Karpas-422 (cell line): Measurements from ENCODE around the gene ZNF500. TPM values are rescaled to one million over a fixed set of nuclear protein-coding genes. Genes with fewer than 3 reads are reported as not detected.

ENCODE experiments used
- DNase-seq: peaks from one replicate; pipeline ENCODE4 v3.0.0-alpha.2; 2015
- H2AFZ ChIP-seq: fragments of 200-600 bp; sonication (generic); 2 replicates; pipeline ENCODE4 v1.6.1; 2014; ENCODE audit warnings: antibody characterized with exemption, low read length, mixed read lengths
- H3K27ac ChIP-seq: fragments of 200-600 bp; sonication (generic); 2 replicates; pipeline ENCODE4 v1.5.1; 2014; ENCODE audit warnings: mild to moderate bottlenecking, low read length, moderate library complexity
- H3K27me3 ChIP-seq: fragments of 200-600 bp; sonication (generic); 2 replicates; pipeline ENCODE4 v1.6.1; 2014; ENCODE audit warnings: low read length, mixed read lengths
- H3K36me3 ChIP-seq: fragments of 200-600 bp; sonication (generic); 2 replicates; pipeline ENCODE4 v1.6.1; 2014; ENCODE audit warnings: low read length, mixed read lengths; ENCODE audit not compliant: insufficient read depth
- H3K4me1 ChIP-seq: fragments of 200-600 bp; sonication (generic); 2 replicates; pipeline ENCODE4 v1.6.1; 2014; ENCODE audit warnings: mild to moderate bottlenecking, low read length, mixed read lengths
- H3K4me2 ChIP-seq: fragments of 200-600 bp; sonication (generic); 2 replicates; pipeline ENCODE4 v1.6.1; 2014; ENCODE audit warnings: low read length, low read depth, mild to moderate bottlenecking; ENCODE audit not compliant: poor library complexity, severe bottlenecking
- H3K4me3 ChIP-seq: fragments of 200-600 bp; sonication (generic); 2 replicates; pipeline ENCODE4 v1.5.1; 2014; ENCODE audit warnings: mild to moderate bottlenecking, antibody characterized with exemption, low read length, mixed read lengths
- H3K79me2 ChIP-seq: fragments of 200-600 bp; sonication (generic); 2 replicates; pipeline ENCODE4 v1.6.1; 2014; ENCODE audit warnings: mild to moderate bottlenecking, low read length, mixed read lengths
- H3K9ac ChIP-seq: fragments of 200-600 bp; sonication (generic); 2 replicates; pipeline ENCODE4 v1.6.0; 2014; ENCODE audit warnings: low read length
- H3K9me2 ChIP-seq: fragments of 200-600 bp; sonication (generic), shearing (Covaris generic); replicated peaks from 2 replicates; pipeline ENCODE4 v1.6.0; 2014; ENCODE audit warnings: mild to moderate bottlenecking, low read length, moderate library complexity; ENCODE audit not compliant: insufficient read depth
- H3K9me3 ChIP-seq: fragments of 300-700, 200-600 bp; sonication (generic); 2 replicates; pipeline ENCODE4 v1.6.1; 2014; ENCODE audit warnings: low read length, mixed read lengths
- H4K20me1 ChIP-seq: fragments of 200-600 bp; sonication (generic); 2 replicates; pipeline ENCODE4 v1.6.1; 2014; ENCODE audit warnings: mild to moderate bottlenecking, antibody characterized with exemption, low read length, low read depth; ENCODE audit not compliant: insufficient read depth
- total RNA-seq: library from RNA; depleted of rRNA; stranded (reverse); fragments of >200 nt; shearing (Covaris generic); gene quantifications from 2 replicates; pipeline ENCODE4 v1.2.3, GENCODE V29; 2014; ENCODE audit warnings: low replicate concordance

Gene ZNF500
- total RNA-seq, 1 experiment from 2014 or later = 4.9 TPM

- Histone ChIP-seq H3K27ac (no peak overlapping the region), H3K4me2 (no peak overlapping the region), H3K27me3 (no peaks in the 10 kb centered on the region), H2AFZ (no peak overlapping the region), H3K9me3 (no peaks in the 10 kb centered on the region), H4K20me1 (no peaks in the 10 kb centered on the region), H3K79me2 (no peaks in the 10 kb centered on the region), H3K4me3 (no peak overlapping the region), H3K36me3 (no peaks in the 10 kb centered on the region), H3K4me1 (no peaks in the 10 kb centered on the region), H3K9me2 (no peaks in the 10 kb centered on the region), H3K9ac (no peak overlapping the region)
- DNase-seq = no peak
Observed at GRCh38 chr16:4783951-4784336, 17.0 kb upstream of the ZNF500 start.

GRCh38 chr16:4783251-4783950, 16.4 kb upstream of the ZNF500 start:
- no peak overlapping the region for H2AFZ ChIP-seq
- H4K20me1 ChIP-seq = no peaks in the 10 kb centered on the region
- H3K9me3 ChIP-seq = no peaks in the 10 kb centered on the region
- no peak for DNase-seq
- no peaks in the 10 kb centered on the region for H3K79me2 ChIP-seq
- H3K9ac ChIP-seq = no peak overlapping the region
- no peaks in the 10 kb centered on the region for H3K9me2 ChIP-seq
- H3K4me1 ChIP-seq = no peaks in the 10 kb centered on the region
- H3K27me3 ChIP-seq = no peaks in the 10 kb centered on the region
- no peaks in the 10 kb centered on the region for H3K36me3 ChIP-seq
- no peak overlapping the region for H3K4me2 ChIP-seq
- H3K27ac ChIP-seq = no peak overlapping the region
- H3K4me3 ChIP-seq = no peak overlapping the region

GRCh38 chr16:4780235-4780634, 13.3 kb upstream of the ZNF500 start:
- no peaks in the 10 kb centered on the region for H4K20me1 ChIP-seq
- no peak overlapping the region for H3K4me3 ChIP-seq
- H3K4me1 ChIP-seq = no peaks in the 10 kb centered on the region
- no peaks in the 10 kb centered on the region for H3K36me3 ChIP-seq
- no peak for DNase-seq
- no peak overlapping the region for H3K4me2 ChIP-seq
- H3K9me3 ChIP-seq = no peaks in the 10 kb centered on the region
- no peak overlapping the region for H3K27ac ChIP-seq
- H3K27me3 ChIP-seq = no peaks in the 10 kb centered on the region
- H3K9ac ChIP-seq = no peak overlapping the region
- H3K9me2 ChIP-seq = no peaks in the 10 kb centered on the region
- no peaks in the 10 kb centered on the region for H3K79me2 ChIP-seq
- H2AFZ ChIP-seq = no peak overlapping the region

GRCh38 chr16:4778050-4778392, 11.1 kb upstream of the ZNF500 start:
- no peak for DNase-seq

GRCh38 chr16:4777339-4778049, 10.5 kb upstream of the ZNF500 start:
- H3K4me3 ChIP-seq = no peak overlapping the region
- H3K9me3 ChIP-seq = no peaks in the 10 kb centered on the region
- H3K4me2 ChIP-seq = no peak overlapping the region
- no peaks in the 10 kb centered on the region for H3K36me3 ChIP-seq
- H3K9me2 ChIP-seq = no peaks in the 10 kb centered on the region
- H3K27ac ChIP-seq = no peak overlapping the region
- H4K20me1 ChIP-seq = no peaks in the 10 kb centered on the region
- H3K4me1 ChIP-seq = no peaks in the 10 kb centered on the region
- H3K27me3 ChIP-seq = no peaks in the 10 kb centered on the region
- no peaks in the 10 kb centered on the region for H3K79me2 ChIP-seq
- H2AFZ ChIP-seq = no peak overlapping the region
- H3K9ac ChIP-seq = no peak overlapping the region
- no peak for DNase-seq

More at GRCh38 chr16:4778050-4778392, 11.1 kb upstream of the ZNF500 start:
- Histone ChIP-seq H3K9ac (no peak overlapping the region), H3K27ac (no peak overlapping the region), H3K9me2 (no peaks in the 10 kb centered on the region), H3K79me2 (no peaks in the 10 kb centered on the region), H3K27me3 (no peaks in the 10 kb centered on the region), H3K9me3 (no peaks in the 10 kb centered on the region), H3K4me1 (no peaks in the 10 kb centered on the region), H2AFZ (no peak overlapping the region), H3K4me2 (no peak overlapping the region), H3K36me3 (no peaks in the 10 kb centered on the region), H3K4me3 (no peak overlapping the region), H4K20me1 (no peaks in the 10 kb centered on the region)

GRCh38 chr16:4776141-4776705, 9.3 kb upstream of the ZNF500 start:
- H3K9me3 ChIP-seq = no peaks in the 10 kb centered on the region
- no peaks in the 10 kb centered on the region for H4K20me1 ChIP-seq
- H2AFZ ChIP-seq = no peak overlapping the region
- H3K4me3 ChIP-seq = no peak overlapping the region
- no peaks in the 10 kb centered on the region for H3K36me3 ChIP-seq
- no peaks in the 10 kb centered on the region for H3K79me2 ChIP-seq
- no peak overlapping the region for H3K9ac ChIP-seq
- no peaks in the 10 kb centered on the region for H3K27me3 ChIP-seq
- H3K4me1 ChIP-seq = no peaks in the 10 kb centered on the region
- H3K4me2 ChIP-seq = no peak overlapping the region
- H3K27ac ChIP-seq = no peak overlapping the region
- H3K9me2 ChIP-seq = no peaks in the 10 kb centered on the region
- DNase-seq = no peak

GRCh38 chr16:4775005-4775404, 8.0 kb upstream of the ZNF500 start:
- Histone ChIP-seq H3K9me3 (no peaks in the 10 kb centered on the region), H3K36me3 (no peaks in the 10 kb centered on the region), H3K4me3 (no peak overlapping the region), H3K27ac (no peak overlapping the region), H4K20me1 (no peaks in the 10 kb centered on the region), H3K9ac (no peak overlapping the region), H3K9me2 (no peaks in the 10 kb centered on the region), H3K4me1 (no peaks in the 10 kb centered on the region), H3K4me2 (no peak overlapping the region), H2AFZ (no peak overlapping the region), H3K27me3 (no peaks in the 10 kb centered on the region), H3K79me2 (no peaks in the 10 kb centered on the region)
- no peak for DNase-seq

- H3K4me2 ChIP-seq = no peak overlapping the region
- no peak overlapping the region for H3K4me3 ChIP-seq
- H3K9ac ChIP-seq = no peak overlapping the region
- H3K79me2 ChIP-seq = no peaks in the 10 kb centered on the region
- no peaks in the 10 kb centered on the region for H3K9me2 ChIP-seq
- no peaks in the 10 kb centered on the region for H3K36me3 ChIP-seq
- H2AFZ ChIP-seq = no peak overlapping the region
- H4K20me1 ChIP-seq = no peaks in the 10 kb centered on the region
- H3K27me3 ChIP-seq = no peaks in the 10 kb centered on the region
- no peak for DNase-seq
- no peaks in the 10 kb centered on the region for H3K9me3 ChIP-seq
- H3K27ac ChIP-seq = no peak overlapping the region
- H3K4me1 ChIP-seq = peaks cover 15% of the 10 kb centered on the region
Observed at GRCh38 chr16:4772351-4772750, 5.4 kb upstream of the ZNF500 start.
